Esophagus (tissue), 2 donors: ENCODE results near the gene INPP4A. TPM values are rescaled to one million over a fixed set of nuclear protein-coding genes. Genes with fewer than 3 reads are reported as not detected.
A peak's percentile ranks its signal among the peaks of the same experiment; 100 is the strongest.

Source experiments
- H3K27ac ChIP-seq, 2 donors: one replicate each; pipeline ENCODE4 v1.5.1; 2013; ENCODE audit warnings: low read depth in 2 of 2, mild to moderate bottlenecking in 2 of 2, inconsistent platforms in 1 of 2, low read length in 1 of 2, moderate library complexity in 1 of 2
- H3K27me3 ChIP-seq, 2 donors: one replicate each; pipeline ENCODE4 v1.6.1; 2013; ENCODE audit warnings: low read length in 2 of 2, control low read depth in 1 of 2, mild to moderate bottlenecking in 1 of 2; ENCODE audit not compliant: insufficient read depth in 2 of 2, control insufficient read depth in 1 of 2
- H3K36me3 ChIP-seq, 2 donors: one replicate each; pipeline ENCODE4 v1.6.1; 2013; ENCODE audit warnings: low read length in 1 of 2; ENCODE audit not compliant: control insufficient read depth in 2 of 2, insufficient read depth in 2 of 2
- H3K4me1 ChIP-seq, 2 donors: one replicate each; pipeline ENCODE4 v1.6.1; 2013; ENCODE audit warnings: low read length in 1 of 2; ENCODE audit not compliant: control insufficient read depth in 2 of 2, insufficient read depth in 2 of 2
- H3K4me3 ChIP-seq, 2 donors: one replicate each; pipeline ENCODE4 v1.5.1; 2013; ENCODE audit warnings: low read length in 2 of 2, mild to moderate bottlenecking in 2 of 2, low read depth in 1 of 2, moderate library complexity in 1 of 2
- H3K9me3 ChIP-seq, 2 donors: one replicate each; pipeline ENCODE4 v1.6.1; 2013; ENCODE audit warnings: mild to moderate bottlenecking in 2 of 2, low read depth in 1 of 2, low read length in 1 of 2, moderate library complexity in 1 of 2; ENCODE audit not compliant: control insufficient read depth in 2 of 2, insufficient read depth in 1 of 2
- WGBS, 2 donors: extraction: QIAGEN DNeasy Blood & Tissue Kit; methylation state at CpG; one replicate each; pipeline ENCODE4 v1.1.7; 2013; 5-methylcytosine and 5-hydroxymethylcytosine counted together
- polyA plus RNA-seq, 2 donors: library from polyadenylated mRNA; stranded (reverse); fragments of 200-250 nt; gene quantifications; one replicate each; pipeline ENCODE4 v1.2.3, GENCODE V29; 2013
- donor health status: healthy with polysubstance abuse.
- donor health status: Bipolar disorder and iron deficiency.

The INPP4A gene
- polyA plus RNA-seq, 2 donors, result 3.4 to 3.8 TPM

DNA sequence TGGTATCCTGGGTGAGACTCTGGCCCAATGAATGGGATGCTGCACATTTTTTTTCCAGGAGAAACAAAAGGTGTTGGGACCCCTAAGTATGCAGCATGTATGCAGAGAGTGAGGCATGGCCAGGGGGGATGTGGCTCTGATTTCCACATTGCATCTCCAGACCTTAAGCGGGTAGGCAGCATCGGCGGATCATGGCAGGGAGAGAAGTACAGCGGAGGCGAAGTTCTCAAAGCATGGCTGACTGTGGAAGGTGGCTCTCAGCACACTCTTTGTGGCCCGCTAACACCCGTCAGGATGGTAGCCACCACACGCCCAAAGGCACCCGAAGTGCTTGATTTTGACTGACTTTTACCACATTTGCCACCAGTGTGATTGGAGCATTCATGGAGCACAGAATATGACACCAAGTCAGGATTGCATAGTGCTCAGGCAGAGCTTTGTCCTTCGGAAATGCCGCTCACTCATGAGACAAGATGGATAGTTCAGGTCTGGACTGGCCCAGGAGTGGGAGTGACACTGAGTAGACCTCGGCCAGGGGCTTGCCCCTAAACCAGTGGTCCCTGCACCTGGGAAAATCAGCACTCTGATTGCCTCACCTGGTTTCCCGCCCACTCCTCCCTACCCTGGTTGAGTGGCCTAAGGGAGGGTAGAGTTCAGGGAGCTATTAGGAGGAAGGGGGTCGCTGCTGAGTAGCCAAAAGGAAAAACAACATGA, 14.2 kb downstream of the INPP4A start:
- Histone ChIP-seq H3K4me3 (no peak overlapping the region), H3K9me3 (no peaks in the 10 kb centered on the region), H3K27me3 (no peaks in the 10 kb centered on the region), H3K4me1 (peaks cover 7 to 32% of the 10 kb centered on the region in 2 donors), H3K36me3 (no peaks in the 10 kb centered on the region), H3K27ac (peak overlapping the region in 1 of 2 donors; percentile 61)
- 92% methylated on average over 14 of the region's 14 CpGs for WGBS, 2 donors

DNA sequence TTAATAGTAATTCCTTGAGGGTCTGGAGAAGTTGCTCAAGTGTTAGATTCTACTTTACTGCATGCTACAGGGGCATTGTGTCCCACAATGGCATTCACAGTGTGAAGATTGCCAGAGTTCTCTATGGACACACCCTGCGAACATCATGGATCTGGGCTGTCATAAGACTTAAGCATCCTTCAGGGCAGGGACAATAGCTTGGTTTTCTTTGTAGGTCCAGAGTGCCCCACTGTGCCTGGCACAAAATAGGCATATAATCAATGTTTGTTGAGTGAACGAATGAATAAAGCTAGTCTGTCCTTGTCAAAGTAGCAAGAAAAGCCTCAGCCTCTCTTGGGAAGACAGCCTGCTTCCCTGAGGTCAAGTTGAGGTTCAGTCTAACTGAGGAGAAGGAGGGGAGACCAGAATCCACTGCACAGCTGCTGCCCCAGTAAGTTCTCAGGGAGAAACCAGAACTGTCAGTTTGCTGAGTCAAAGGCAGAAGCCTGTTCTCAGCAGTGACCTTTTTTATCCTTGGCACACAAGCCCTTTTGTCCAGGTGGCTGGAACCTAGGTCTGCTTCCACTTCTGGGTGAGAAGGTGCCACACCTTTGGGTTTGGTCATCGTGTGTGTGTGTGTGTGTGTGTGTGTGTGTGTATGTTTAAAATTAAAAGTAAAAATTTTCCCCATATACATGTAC, 15.0 kb downstream of the INPP4A start:
- Histone ChIP-seq H3K27ac (peak overlapping the region in 1 of 2 donors; percentile 61), H3K4me1 (peaks cover 7 to 33% of the 10 kb centered on the region in 2 donors)
- 54 to 63% methylated on average over 3 of the region's 3 CpGs for WGBS, 2 donors

DNA sequence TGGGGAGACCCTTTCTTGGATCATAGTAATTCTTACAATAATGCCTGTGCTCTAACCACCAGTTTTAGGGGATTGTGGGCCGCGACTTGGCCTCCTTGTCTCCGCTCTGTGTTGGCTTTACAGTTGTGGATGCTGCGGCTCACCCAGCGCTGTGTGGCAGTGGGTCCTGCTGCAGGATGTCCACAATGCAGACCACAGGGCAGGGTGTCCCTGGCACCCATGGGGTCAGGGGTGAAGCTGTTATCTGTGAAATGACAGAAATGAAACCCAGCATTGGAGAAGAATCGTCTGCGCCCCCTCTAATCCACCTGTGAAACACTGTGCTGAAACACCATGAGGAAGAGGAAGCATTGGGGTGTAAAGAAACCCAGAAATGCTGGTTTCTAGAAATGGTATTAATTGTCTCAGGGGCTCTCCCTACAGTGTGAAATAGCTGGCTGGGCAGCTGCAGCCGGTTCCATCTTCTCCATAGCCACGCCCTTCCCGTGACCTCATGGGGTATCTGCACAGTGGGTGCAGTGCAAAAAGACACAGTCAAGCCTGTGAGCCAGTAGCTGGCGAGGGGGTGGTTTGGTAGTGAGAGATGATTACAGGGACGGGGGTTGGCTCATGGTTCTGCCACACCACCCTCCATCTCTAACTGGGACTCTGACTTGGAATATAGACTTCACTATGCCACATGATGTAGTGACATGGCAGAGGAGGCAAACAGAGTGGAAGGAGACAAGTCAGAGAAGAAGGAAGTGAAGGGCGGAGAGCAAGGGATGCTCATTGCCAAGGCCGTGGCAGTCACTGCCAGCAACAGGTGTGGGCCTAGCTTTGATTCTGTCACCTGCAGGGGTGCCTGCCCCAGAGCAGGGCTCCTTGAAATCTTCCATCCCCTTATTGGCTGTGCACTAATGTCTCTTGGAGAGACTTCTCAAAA, 16.2 kb downstream of the INPP4A start:
- peaks cover 6 to 31% of the 10 kb centered on the region in 2 donors for H3K4me1 ChIP-seq
- H3K4me3 ChIP-seq, result no peak overlapping the region
- peak overlapping the region in 1 of 2 donors; percentile 16 for H3K27ac ChIP-seq
- no peaks in the 10 kb centered on the region for H3K9me3 ChIP-seq
- H3K27me3 ChIP-seq, result no peaks in the 10 kb centered on the region
- WGBS, 2 donors, result 76 to 78% methylated on average over 14 of the region's 14 CpGs
- no peaks in the 10 kb centered on the region for H3K36me3 ChIP-seq

More for the DNA sequence above, 15.0 kb downstream of the INPP4A start:
- Histone ChIP-seq H3K9me3 (no peaks in the 10 kb centered on the region), H3K36me3 (no peaks in the 10 kb centered on the region), H3K27me3 (no peaks in the 10 kb centered on the region), H3K4me3 (no peak overlapping the region)

DNA sequence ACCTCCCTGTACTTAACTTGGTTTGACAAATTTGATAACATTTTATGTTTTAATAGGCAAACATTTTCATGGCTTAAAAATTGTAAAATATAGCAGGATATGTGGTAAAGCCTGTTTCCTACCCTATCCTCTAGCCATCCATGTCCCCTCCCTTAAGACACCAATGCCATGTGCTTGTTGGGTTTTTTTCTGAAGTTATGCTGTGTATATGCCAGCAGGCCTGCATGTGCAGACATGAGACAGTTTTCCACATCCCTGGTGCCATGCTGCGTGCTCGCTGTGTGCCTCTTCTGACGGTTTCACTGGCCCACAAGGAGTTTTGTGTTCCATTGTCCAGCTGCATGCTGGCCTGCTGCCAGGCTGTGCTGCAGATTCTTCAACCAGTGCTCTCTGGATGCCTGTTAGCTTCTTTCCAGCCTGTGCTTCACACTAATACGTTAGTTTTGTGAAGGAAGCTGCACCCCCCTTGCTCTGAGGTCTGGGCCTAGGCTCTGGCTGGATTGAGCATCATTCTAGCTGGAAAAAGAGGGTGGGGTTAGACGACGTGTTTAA, 16.9 kb downstream of the INPP4A start:
- 71 to 72% methylated on average over 6 of the region's 6 CpGs for WGBS, 2 donors
- Histone ChIP-seq H3K4me1 (peaks cover 6 to 31% of the 10 kb centered on the region in 2 donors), H3K4me3 (no peak overlapping the region), H3K27me3 (no peaks in the 10 kb centered on the region), H3K36me3 (no peaks in the 10 kb centered on the region), H3K27ac (no peak overlapping the region), H3K9me3 (no peaks in the 10 kb centered on the region)

DNA sequence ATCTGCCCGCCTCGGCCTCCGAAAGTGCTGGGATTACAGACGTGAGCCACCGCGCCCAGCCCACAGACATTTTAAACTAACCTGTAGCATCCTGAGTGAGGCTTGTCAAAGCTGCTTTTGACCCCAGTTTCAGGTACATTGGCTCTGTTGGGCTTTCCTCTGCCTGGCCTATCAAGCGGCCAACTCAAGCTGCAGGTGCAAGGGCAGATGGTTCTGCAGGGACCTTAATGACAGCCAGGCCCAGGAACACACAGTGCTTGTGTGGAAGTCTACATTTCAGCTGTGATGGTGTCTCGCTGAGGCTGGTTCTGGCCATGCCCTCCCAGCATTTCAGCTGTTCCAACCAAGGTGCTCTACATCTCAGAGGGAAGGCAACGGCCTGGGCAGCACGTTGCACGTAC, 18.4 kb downstream of the INPP4A start:
- no peaks in the 10 kb centered on the region for H3K27me3 ChIP-seq
- H3K27ac ChIP-seq, result no peak overlapping the region
- peaks cover 6 to 31% of the 10 kb centered on the region in 2 donors for H3K4me1 ChIP-seq
- H3K4me3 ChIP-seq, result no peak overlapping the region
- H3K36me3 ChIP-seq, result no peaks in the 10 kb centered on the region
- H3K9me3 ChIP-seq, result no peaks in the 10 kb centered on the region
- 89 to 91% methylated on average over 11 of the region's 11 CpGs for WGBS, 2 donors

DNA sequence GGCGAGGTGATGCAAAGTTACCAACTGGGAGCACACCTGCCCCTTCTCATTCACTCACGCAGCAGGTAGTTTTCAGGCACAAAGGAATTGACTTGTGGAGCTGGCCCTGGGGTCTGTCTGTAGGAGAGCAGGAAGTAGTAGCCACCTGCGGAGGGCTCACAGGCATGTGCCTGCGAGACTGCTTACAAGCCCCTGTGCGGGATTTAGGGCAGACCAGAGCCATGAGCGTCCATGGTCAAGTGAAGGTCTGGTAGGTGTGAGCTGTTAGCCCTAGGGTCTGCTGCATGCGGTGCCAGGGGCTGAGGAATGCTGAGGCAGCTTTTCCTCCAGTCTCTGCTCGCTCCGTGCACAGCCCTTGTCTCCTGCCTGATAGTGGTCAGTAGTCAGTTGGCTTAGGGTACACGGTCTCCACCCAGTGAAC, 18.9 kb downstream of the INPP4A start:
- Histone ChIP-seq H3K27ac (peak overlapping the region; percentile 4 to 34), H3K4me1 (peaks cover 6 to 30% of the 10 kb centered on the region in 2 donors), H3K36me3 (no peaks in the 10 kb centered on the region), H3K9me3 (no peaks in the 10 kb centered on the region), H3K27me3 (no peaks in the 10 kb centered on the region), H3K4me3 (no peak overlapping the region)
- WGBS, 2 donors, result 80 to 83% methylated on average over 10 of the region's 10 CpGs

DNA sequence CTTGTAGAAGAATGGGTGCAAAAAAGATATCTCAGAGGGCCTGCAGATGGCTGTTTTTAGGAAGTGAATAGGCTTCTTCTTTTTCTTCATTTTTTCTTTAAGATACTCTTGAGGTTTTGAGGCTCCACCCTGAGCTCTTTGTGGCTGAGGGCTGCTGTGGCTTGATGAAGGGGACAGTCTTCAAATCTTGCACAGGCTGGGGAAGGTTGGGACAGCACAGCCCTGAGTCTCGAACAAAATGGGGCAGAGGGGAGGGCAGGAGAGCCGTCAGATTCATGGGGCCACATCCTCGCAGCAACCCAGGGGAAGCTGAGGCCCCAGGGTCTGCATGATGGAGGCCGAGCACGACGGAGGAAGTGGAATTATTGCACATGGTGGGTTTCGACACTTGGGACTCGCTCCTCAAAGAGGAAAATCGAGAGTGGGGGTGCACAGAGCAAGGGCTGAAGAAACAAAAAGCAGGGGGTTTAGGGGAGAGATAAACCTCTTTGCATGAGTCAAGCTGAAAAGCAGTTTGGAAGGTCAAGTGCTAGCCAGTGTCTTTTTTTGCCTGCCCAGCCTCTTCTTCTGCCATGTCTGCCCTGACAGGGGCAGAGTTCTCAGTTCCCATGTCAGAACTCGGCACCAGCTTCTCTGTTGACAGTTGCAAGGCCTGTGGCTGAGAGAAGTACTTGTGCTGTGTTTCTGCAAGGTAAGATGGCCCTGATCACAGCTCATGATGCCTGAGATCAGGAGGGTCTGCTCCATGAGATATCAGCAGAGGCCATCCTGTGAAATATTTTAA, 19.5 kb downstream of the INPP4A start:
- 71 to 79% methylated on average over 10 of the region's 10 CpGs for WGBS, 2 donors
- peak overlapping the region; percentile 34 to 62 for H3K27ac ChIP-seq
- no peaks in the 10 kb centered on the region for H3K27me3 ChIP-seq
- peaks cover 5 to 23% of the 10 kb centered on the region in 2 donors for H3K4me1 ChIP-seq
- no peaks in the 10 kb centered on the region for H3K36me3 ChIP-seq
- H3K9me3 ChIP-seq, result no peaks in the 10 kb centered on the region
- no peak overlapping the region for H3K4me3 ChIP-seq

DNA sequence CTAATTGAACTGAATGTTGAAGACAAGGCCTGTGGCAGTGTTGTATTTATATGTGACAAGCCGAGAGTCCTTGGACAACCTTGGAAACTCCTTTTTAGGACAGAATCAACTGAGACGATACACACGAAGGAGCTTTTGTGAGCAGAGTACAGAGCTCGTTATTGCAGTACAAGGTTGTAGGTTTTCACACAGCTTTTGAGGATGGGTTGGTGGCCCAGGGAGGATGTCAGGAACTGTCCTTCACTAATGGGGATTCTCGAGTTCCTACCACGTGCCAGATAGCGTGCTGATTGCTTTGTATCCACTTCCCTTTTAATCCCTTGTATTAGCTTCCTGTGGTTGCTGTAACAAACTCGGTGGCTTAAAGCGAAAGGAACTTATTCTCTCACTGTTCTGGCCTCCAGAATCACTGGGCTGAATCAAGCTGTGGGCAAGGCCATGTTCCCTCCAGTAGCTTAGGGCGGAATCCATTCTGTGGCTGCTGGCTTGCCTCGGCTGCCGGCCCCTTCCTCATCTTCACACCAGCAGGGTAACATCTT, 20.2 kb downstream of the INPP4A start:
- no peaks in the 10 kb centered on the region for H3K27me3 ChIP-seq
- H3K36me3 ChIP-seq, result no peaks in the 10 kb centered on the region
- 65% methylated on average over 12 of the region's 12 CpGs for WGBS, 2 donors
- H3K4me3 ChIP-seq, result no peak overlapping the region
- no peaks in the 10 kb centered on the region for H3K9me3 ChIP-seq
- peaks cover 2 to 18% of the 10 kb centered on the region in 2 donors for H3K4me1 ChIP-seq
- peak overlapping the region; percentile 62 to 63 for H3K27ac ChIP-seq
